ENCODE results near the gene GLYAT.

- peak; percentile 21 to 56; a peak in 2 of 4 replicates for TF ChIP-seq CTCF (conservative IDR thresholded peaks at IDR 0.05; ENCODE audit: low read depth in 2 of 2)
- no peak for TF ChIP-seq EZH2 (IDR thresholded peaks at IDR 0.05; ENCODE audit: low read depth, unreplicated experiment)
- TF ChIP-seq CREB1 (CRISPR knock-in tag; IDR thresholded peaks at IDR 0.05; ENCODE audit: low read depth), result no peak
- TF ChIP-seq EZH2phosphoT487 (IDR thresholded peaks at IDR 0.05; ENCODE audit: unreplicated experiment), result no peak
- no peak for TF ChIP-seq REST (IDR thresholded peaks at IDR 0.05; ENCODE audit: unreplicated experiment)
- no peak for TF ChIP-seq ETS1 (IDR thresholded peaks at IDR 0.05)
- TF ChIP-seq POLR2AphosphoS5 (IDR thresholded peaks at IDR 0.05; ENCODE audit: low read depth), result no peak
These were observed 11.5 kb upstream of the GLYAT start for GRCh38 chr11:58742981-58743880.

All from GM23338 (cell line).